Right kidney (tissue), 1 donor: ENCODE results near the gene SELENOW.
A peak's percentile ranks its signal among the peaks of the same experiment; 100 is the strongest.
"Not testable (repeated sequence)": the region's sequence is repeated elsewhere in the genome, so short reads cannot be mapped to it uniquely, and the experiment has no call there.

ENCODE experiments used
- DNase-seq: peaks from one replicate; pipeline ENCODE4 v3.0.0-alpha.2; 2016

Gene SELENOW

GRCh38 chr19:47778954-47779351 lies 450 bp downstream of the SELENOW start:
- no peak for DNase-seq

- DNase-seq: no peak
Observed at GRCh38 chr19:47779524-47780214, 1.2 kb downstream of the SELENOW start.

GRCh38 chr19:47780215-47780551 lies 1.7 kb downstream of the SELENOW start:
- no peak for DNase-seq

GRCh38 chr19:47781590-47782262 lies 3.2 kb downstream of the SELENOW start:
- DNase-seq: no peak

- no peak for DNase-seq
Observed at GRCh38 chr19:47786566-47786965, 8.1 kb downstream of the SELENOW start.

GRCh38 chr19:47787307-47787706 lies 8.8 kb downstream of the SELENOW start:
- not testable (repeated sequence) for DNase-seq

- DNase-seq: not testable (repeated sequence)
Observed at GRCh38 chr19:47789811-47790210, 11.3 kb downstream of the SELENOW start.

- peak; percentile 49 for DNase-seq
Observed at GRCh38 chr19:47790398-47790814, 11.9 kb downstream of the SELENOW start.

GRCh38 chr19:47792616-47793015 lies 14.1 kb downstream of the SELENOW start:
- DNase-seq: no peak

- no peak for DNase-seq
Observed at GRCh38 chr19:47794526-47794925, 16.0 kb downstream of the SELENOW start.

GRCh38 chr19:47796785-47797184 lies 18.3 kb downstream of the SELENOW start:
- DNase-seq: no peak

GRCh38 chr19:47797996-47798903 lies 19.7 kb downstream of the SELENOW start:
- DNase-seq: no peak

- DNase-seq: no peak
Observed at GRCh38 chr19:47798904-47799266, 20.4 kb downstream of the SELENOW start.

GRCh38 chr19:47801270-47801669 lies 22.8 kb downstream of the SELENOW start:
- DNase-seq: no peak

- no peak for DNase-seq
Observed at GRCh38 chr19:47802521-47803043, 24.1 kb downstream of the SELENOW start.

GRCh38 chr19:47803148-47803547 lies 24.6 kb downstream of the SELENOW start:
- DNase-seq: not testable (repeated sequence)

GRCh38 chr19:47803671-47804070 lies 25.2 kb downstream of the SELENOW start:
- DNase-seq: not testable (repeated sequence)

- DNase-seq: not testable (repeated sequence)
Observed at GRCh38 chr19:47804451-47804850, 25.9 kb downstream of the SELENOW start, which contains the start of gene TPRX1. Gene TPRX1, minus strand, starts transcription at chr19:47804551. Its CDS starts 12 bp downstream, at chr19:47804539.

GRCh38 chr19:47805313-47805712 lies 26.8 kb downstream of the SELENOW start:
- DNase-seq: no peak

- no peak for DNase-seq
Observed at GRCh38 chr19:47806435-47806834, 27.9 kb downstream of the SELENOW start.

GRCh38 chr19:47813304-47813994 lies 34.9 kb downstream of the SELENOW start:
- peak; percentile 35 for DNase-seq

- DNase-seq: no peak
Observed at GRCh38 chr19:47813995-47814328, 35.5 kb downstream of the SELENOW start.
